Activated CD4-positive, alpha-beta memory T cell treated with anti-CD3 and anti-CD28 coated beads for 36 hours (primary cell): ENCODE results near the gene PCDHB12. TPM values are rescaled to one million over a fixed set of nuclear protein-coding genes. Genes with fewer than 3 reads are reported as not detected.
"Not testable (repeated sequence)": the region's sequence is repeated elsewhere in the genome, so short reads cannot be mapped to it uniquely, and the experiment has no call there.

ENCODE experiments used
- CTCF ChIA-PET: fragments of 350-600 bp; sonication (Branson Sonifier 250); formaldehyde crosslinking; loops from one replicate; lab custom pipeline; 2021; ENCODE audit warnings: antibody characterized with exemption, inconsistent platforms; lab: Charles Lee
- POLR2A ChIA-PET: fragments of 350-600 bp; sonication (Branson Sonifier 250); formaldehyde crosslinking; loops from one replicate; lab custom pipeline; 2021; ENCODE audit warnings: antibody characterized with exemption; lab: Charles Lee
- DNase-seq: peaks from one replicate; pipeline ENCODE4 v3.0.0-alpha.2; 2020
- H3K27ac Mint-ChIP-seq: one replicate; pipeline ENCODE4 v1.8.0; 2021; ENCODE audit warnings: mixed read lengths
- H3K27me3 Mint-ChIP-seq: one replicate; pipeline ENCODE4 v1.8.0; 2021; ENCODE audit warnings: mixed read lengths
- H3K36me3 Mint-ChIP-seq: one replicate; pipeline ENCODE4 v1.8.0; 2021; ENCODE audit warnings: mixed read lengths
- H3K4me1 Mint-ChIP-seq: one replicate; pipeline ENCODE4 v1.8.0; 2021; ENCODE audit warnings: low read depth, mixed read lengths
- H3K4me3 Mint-ChIP-seq: one replicate; pipeline ENCODE4 v1.8.0; 2021; ENCODE audit warnings: mild to moderate bottlenecking, mixed read lengths
- H3K9me3 Mint-ChIP-seq: one replicate; pipeline ENCODE4 v1.8.0; 2021; ENCODE audit warnings: mixed read lengths
- intact Hi-C: fragments of 100-400 bp; cut with micrococcal nuclease; formaldehyde crosslinking; loops from one replicate; pipeline ENCODE4 v1.15.1; 2023
- total RNA-seq, 2 experiments: library from RNA; stranded (reverse); gene quantifications; one replicate each; pipeline ENCODE4 v1.2.3, GENCODE V29; 2021

The PCDHB12 gene
- total RNA-seq, 2 experiments from 2014 or later, result not detected

DNA sequence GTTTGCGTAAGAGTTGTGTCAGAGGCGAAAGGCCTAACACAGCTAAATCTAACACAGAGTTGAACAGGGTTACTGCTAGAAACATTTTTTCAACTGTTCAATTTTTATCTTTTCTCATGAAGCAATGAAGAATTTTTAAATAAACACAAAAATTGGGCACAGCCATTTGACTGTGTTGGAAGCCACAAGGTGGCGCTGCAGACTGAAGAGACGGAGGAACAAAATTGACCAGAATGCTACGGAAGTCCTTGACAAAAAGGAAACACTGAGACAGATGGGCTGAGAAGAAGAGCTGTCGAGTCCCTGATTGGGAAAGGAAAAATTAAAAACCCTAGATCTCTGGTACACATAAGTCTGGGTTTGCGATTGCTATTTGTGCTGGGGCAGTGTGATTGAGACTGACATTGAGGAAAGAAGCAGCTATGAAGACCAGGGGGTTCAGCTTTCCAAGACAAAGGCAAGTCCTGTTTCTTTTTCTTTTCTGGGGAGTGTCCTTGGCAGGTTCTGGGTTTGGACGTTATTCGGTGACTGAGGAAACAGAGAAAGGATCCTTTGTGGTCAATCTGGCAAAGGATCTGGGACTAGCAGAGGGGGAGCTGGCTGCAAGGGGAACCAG, 21.5 kb upstream of the PCDHB12 start, which contains the start of gene PCDHB9:
Gene PCDHB9 (plus strand): TSS at position 265 of the 616 bp plus-strand sequence. CDS start 158 bp downstream, at position 423.
- intact Hi-C loops, result no loop called here
- Mint-ChIP-seq H3K9me3 (peaks cover 22% of the 10 kb centered on the region), H3K4me3 (peak within 1 kb of the TSS; percentile 8), H3K36me3 (peaks cover 6% of the 10 kb centered on the region), H3K4me1 (peaks cover 6% of the 10 kb centered on the region), H3K27me3 (peaks cover 44% of the 10 kb centered on the region), H3K27ac (no peak within 1 kb of the TSS)
- POLR2A ChIA-PET, result no interaction called here
- CTCF ChIA-PET, result interaction anchor here (0.6 to 2.5 kb wide), 16 partner anchors 10 to 1274 kb away, joined by 3 to 12 read pairs (median 3); partner anchors contain the start of genes PCDHB11, PCDHB7, PCDHGB3 and TAF7
- peak; percentile 56 for DNase-seq

DNA sequence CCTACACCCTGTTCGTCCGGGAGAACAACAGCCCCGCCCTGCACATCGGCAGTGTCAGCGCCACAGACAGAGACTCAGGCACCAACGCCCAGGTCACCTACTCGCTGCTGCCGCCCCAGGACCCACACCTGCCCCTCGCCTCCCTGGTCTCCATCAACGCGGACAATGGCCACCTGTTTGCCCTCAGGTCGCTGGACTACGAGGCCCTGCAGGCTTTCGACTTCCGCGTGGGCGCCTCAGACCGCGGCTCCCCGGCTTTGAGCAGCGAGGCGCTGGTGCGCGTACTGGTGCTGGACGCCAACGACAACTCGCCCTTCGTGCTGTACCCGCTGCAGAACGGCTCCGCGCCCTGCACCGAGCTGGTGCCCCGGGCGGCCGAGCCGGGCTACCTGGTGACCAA, 19.8 kb upstream of the PCDHB12 start:
- H3K27ac Mint-ChIP-seq, CTCF ChIA-PET, DNase-seq, H3K4me3 Mint-ChIP-seq, H3K36me3 Mint-ChIP-seq, POLR2A ChIA-PET, intact Hi-C loops, H3K4me1 Mint-ChIP-seq: not testable (repeated sequence)
- Mint-ChIP-seq H3K27me3 (peaks cover 41% of the 10 kb centered on the region), H3K9me3 (peaks cover 18% of the 10 kb centered on the region)

GRCh38 chr5:141189131-141189530, 19.4 kb upstream of the PCDHB12 start:
- H3K4me1 Mint-ChIP-seq, intact Hi-C loops, POLR2A ChIA-PET, H3K4me3 Mint-ChIP-seq, H3K27ac Mint-ChIP-seq, H3K36me3 Mint-ChIP-seq, DNase-seq, CTCF ChIA-PET: not testable (repeated sequence)
- Mint-ChIP-seq H3K27me3 (peaks cover 41% of the 10 kb centered on the region), H3K9me3 (peaks cover 18% of the 10 kb centered on the region)

GRCh38 chr5:141192110-141192725, 16.3 kb upstream of the PCDHB12 start, which contains the start of gene PCDHB10:
PCDHB10 (plus strand) TSS chr5:141192353; CDS start chr5:141192553, 200 bp downstream.
- Mint-ChIP-seq H3K27ac (no peak within 1 kb of the TSS), H3K9me3 (peaks cover 25% of the 10 kb centered on the region), H3K4me3 (no peak within 1 kb of the TSS), H3K36me3 (peaks cover 9% of the 10 kb centered on the region), H3K27me3 (peaks cover 33% of the 10 kb centered on the region), H3K4me1 (peaks cover 2% of the 10 kb centered on the region)
- DNase-seq, result peak; percentile 54
- intact Hi-C loops, result no loop called here
- ChIA-PET POLR2A (no interaction called here), CTCF (interaction anchor here (0.7 to 1.5 kb wide), 5 partner anchors 14 to 372 kb away, joined by 3 to 6 read pairs (median 3); partner anchors contain the start of gene PCDHGA10)

- POLR2A ChIA-PET, DNase-seq, CTCF ChIA-PET, intact Hi-C loops, H3K27ac Mint-ChIP-seq, H3K4me3 Mint-ChIP-seq, H3K36me3 Mint-ChIP-seq, H3K4me1 Mint-ChIP-seq: not testable (repeated sequence)
- peaks cover 39% of the 10 kb centered on the region for H3K27me3 Mint-ChIP-seq
- peaks cover 30% of the 10 kb centered on the region for H3K9me3 Mint-ChIP-seq
Measured at GRCh38 chr5:141194332-141194731, 14.2 kb upstream of the PCDHB12 start.

- DNase-seq, result no peak
- intact Hi-C loops, result no loop called here
- CTCF ChIA-PET, result interaction anchor here (1.0 to 1.7 kb wide), 2 partner anchors 9 to 225 kb away, joined by 5 to 9 read pairs; partner anchors contain the start of genes PCDHB9 and PCDHGA11
- H3K4me3 Mint-ChIP-seq, result no peak overlapping the region
- no peak overlapping the region for H3K27ac Mint-ChIP-seq
- peaks cover 8% of the 10 kb centered on the region for H3K36me3 Mint-ChIP-seq
- H3K4me1 Mint-ChIP-seq, result no peaks in the 10 kb centered on the region
- POLR2A ChIA-PET, result no interaction called here
- peaks cover 46% of the 10 kb centered on the region for H3K27me3 Mint-ChIP-seq
- H3K9me3 Mint-ChIP-seq, result peaks cover 37% of the 10 kb centered on the region
Measured at GRCh38 chr5:141196363-141196762, 12.2 kb upstream of the PCDHB12 start.

DNA sequence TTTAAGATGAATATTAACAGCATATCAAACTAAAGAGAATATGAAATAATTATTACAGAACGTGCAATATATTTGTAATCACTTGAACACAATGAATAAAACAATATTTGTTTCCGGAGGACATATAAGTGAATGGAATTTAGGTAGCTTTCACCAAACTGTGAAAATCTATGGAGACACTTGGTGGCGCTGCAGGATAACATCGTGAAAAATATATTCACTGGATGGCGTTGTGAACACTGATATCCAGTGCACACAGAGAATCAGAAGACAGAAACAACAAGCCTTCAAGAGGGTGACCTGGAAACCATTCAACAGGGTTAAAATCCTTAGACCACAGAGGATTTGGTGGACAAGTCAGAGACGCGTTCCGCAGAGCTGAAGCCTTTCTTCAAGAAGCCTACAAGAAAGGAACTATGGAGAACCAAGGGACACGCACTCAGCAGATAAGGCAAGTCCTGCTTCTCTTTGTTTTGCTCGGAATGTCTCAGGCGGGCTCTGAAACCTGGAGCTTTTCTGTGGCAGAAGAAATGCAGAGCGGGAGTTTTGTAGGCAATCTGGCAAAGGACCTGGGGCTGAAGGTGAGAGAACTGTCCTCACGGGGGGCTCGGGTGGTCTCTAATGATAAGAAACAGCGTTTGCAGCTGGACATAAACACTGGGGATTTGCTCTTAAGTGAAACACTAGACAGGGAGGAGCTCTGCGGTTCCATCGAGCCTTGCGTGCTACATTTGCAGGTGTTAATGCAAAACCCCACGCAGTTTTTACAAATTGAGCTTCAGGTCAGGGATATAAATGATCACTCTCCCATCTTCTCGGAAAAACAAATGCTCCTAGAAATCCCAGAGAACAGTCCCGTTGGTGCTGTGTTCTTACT, 8.9 kb upstream of the PCDHB12 start, which contains the start of gene PCDHB11:
Gene PCDHB11 (plus strand): TSS at position 269 of the 877 bp plus-strand sequence. CDS start 148 bp downstream, at position 417.
- Mint-ChIP-seq H3K27me3 (peaks cover 31% of the 10 kb centered on the region), H3K27ac (no peak within 1 kb of the TSS), H3K36me3 (peaks cover 6% of the 10 kb centered on the region), H3K4me3 (no peak within 1 kb of the TSS), H3K4me1 (no peaks in the 10 kb centered on the region), H3K9me3 (peaks cover 29% of the 10 kb centered on the region)
- POLR2A ChIA-PET, result no interaction called here
- DNase-seq, result no peak
- intact Hi-C loops, result no loop called here
- CTCF ChIA-PET, result interaction anchor here (1.2 kb wide), 1 partner anchor 12 kb away, joined by 4 read pairs; the partner anchor contains the start of gene PCDHB9

DNA sequence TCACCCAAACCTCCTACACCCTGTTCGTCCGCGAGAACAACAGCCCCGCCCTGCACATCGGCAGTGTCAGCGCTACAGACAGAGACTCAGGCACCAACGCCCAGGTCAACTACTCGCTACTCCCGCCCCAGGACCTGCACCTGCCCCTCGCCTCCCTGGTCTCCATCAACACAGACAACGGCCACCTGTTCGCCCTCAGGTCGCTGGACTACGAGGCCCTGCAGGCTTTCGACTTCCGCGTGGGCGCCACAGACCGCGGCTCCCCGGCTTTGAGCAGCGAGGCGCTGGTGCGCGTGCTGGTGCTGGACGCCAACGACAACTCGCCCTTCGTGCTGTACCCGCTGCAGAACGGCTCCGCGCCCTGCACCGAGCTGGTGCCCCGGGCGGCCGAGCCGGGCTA, 7.4 kb upstream of the PCDHB12 start:
- POLR2A ChIA-PET, H3K36me3 Mint-ChIP-seq, DNase-seq, H3K4me1 Mint-ChIP-seq, CTCF ChIA-PET, H3K4me3 Mint-ChIP-seq, intact Hi-C loops, H3K27ac Mint-ChIP-seq: not testable (repeated sequence)
- Mint-ChIP-seq H3K9me3 (peaks cover 26% of the 10 kb centered on the region), H3K27me3 (peaks cover 35% of the 10 kb centered on the region)

DNA sequence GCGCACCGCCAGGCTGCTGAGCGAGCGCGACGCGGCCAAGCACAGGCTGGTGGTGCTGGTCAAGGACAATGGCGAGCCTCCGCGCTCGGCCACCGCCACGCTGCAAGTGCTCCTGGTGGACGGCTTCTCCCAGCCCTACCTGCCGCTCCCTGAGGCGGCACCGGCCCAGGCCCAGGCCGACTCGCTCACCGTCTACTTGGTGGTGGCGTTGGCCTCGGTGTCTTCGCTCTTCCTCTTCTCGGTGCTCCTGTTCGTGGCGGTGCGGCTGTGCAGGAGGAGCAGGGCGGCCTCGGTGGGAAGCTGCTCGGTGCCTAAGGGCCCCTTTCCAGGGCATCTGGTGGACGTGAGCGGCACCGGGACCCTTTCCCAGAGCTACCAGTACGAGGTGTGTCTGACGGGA, 6.9 kb upstream of the PCDHB12 start:
- intact Hi-C loops, POLR2A ChIA-PET, H3K27ac Mint-ChIP-seq, H3K4me3 Mint-ChIP-seq, H3K4me1 Mint-ChIP-seq, DNase-seq, H3K36me3 Mint-ChIP-seq, CTCF ChIA-PET: not testable (repeated sequence)
- Mint-ChIP-seq H3K27me3 (peaks cover 38% of the 10 kb centered on the region), H3K9me3 (peaks cover 21% of the 10 kb centered on the region)

DNA sequence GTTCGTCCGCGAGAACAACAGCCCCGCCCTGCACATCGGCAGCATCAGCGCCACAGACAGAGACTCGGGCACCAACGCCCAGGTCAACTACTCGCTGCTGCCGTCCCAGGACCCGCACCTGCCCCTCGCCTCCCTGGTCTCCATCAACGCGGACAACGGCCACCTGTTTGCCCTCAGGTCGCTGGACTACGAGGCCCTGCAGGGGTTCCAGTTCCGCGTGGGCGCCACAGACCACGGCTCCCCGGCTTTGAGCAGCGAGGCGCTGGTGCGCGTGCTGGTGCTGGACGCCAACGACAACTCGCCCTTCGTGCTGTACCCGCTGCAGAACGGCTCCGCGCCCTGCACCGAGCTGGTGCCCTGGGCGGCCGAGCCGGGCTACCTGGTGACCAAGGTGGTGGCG, 1.8 kb downstream of the PCDHB12 start:
- H3K9me3 Mint-ChIP-seq, result peaks cover 11% of the 10 kb centered on the region
- H3K4me3 Mint-ChIP-seq, intact Hi-C loops, POLR2A ChIA-PET, H3K27ac Mint-ChIP-seq, H3K4me1 Mint-ChIP-seq, DNase-seq, H3K36me3 Mint-ChIP-seq, CTCF ChIA-PET: not testable (repeated sequence)
- H3K27me3 Mint-ChIP-seq, result peaks cover 56% of the 10 kb centered on the region

- H3K27ac Mint-ChIP-seq, intact Hi-C loops, H3K36me3 Mint-ChIP-seq, CTCF ChIA-PET, POLR2A ChIA-PET, H3K4me1 Mint-ChIP-seq, H3K4me3 Mint-ChIP-seq, DNase-seq: not testable (repeated sequence)
- peaks cover 13% of the 10 kb centered on the region for H3K9me3 Mint-ChIP-seq
- peaks cover 54% of the 10 kb centered on the region for H3K27me3 Mint-ChIP-seq
Measured at GRCh38 chr5:141210849-141211248, 2.3 kb downstream of the PCDHB12 start.
